ENCODE measurements around the gene SHOC2.

The SHOC2 gene

GRCh38 chr10:110923856-110924493 is 4.6 kb downstream of the SHOC2 start:
- no peak for TF ChIP-seq CTCF (IDR thresholded peaks at IDR 0.05; ENCODE audit: control insufficient read depth, extremely low read depth, insufficient read depth)
- no peak overlapping the region for H3K4me3 ChIP-seq (ENCODE audit: low read depth, low read length)
- no peak for DNase-seq (ENCODE audit: low read depth)

DNA sequence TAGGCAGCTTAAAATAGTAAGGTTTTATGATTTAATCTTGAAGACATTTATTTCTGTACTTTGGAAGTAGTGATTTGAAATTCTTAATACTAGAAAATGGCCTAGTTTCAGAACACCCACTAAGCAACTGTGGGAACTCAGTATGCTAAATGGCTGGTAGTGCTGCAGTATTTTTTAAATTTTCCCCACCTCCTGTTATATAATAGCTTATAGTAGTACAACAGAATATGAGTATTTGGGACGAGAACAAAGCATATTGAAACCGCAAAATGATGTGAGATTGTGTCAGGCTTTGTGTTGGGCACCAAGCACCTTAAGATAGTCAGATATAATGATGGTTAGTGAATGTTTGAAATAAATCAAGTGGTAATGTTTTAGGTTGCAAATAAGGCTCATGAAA is 8.1 kb downstream of the SHOC2 start:
- TF ChIP-seq CTCF (IDR thresholded peaks at IDR 0.05; ENCODE audit: control insufficient read depth, extremely low read depth, insufficient read depth), result no peak
- H3K4me3 ChIP-seq (ENCODE audit: low read depth, low read length), result no peak overlapping the region
- DNase-seq (ENCODE audit: low read depth), result no peak

DNA sequence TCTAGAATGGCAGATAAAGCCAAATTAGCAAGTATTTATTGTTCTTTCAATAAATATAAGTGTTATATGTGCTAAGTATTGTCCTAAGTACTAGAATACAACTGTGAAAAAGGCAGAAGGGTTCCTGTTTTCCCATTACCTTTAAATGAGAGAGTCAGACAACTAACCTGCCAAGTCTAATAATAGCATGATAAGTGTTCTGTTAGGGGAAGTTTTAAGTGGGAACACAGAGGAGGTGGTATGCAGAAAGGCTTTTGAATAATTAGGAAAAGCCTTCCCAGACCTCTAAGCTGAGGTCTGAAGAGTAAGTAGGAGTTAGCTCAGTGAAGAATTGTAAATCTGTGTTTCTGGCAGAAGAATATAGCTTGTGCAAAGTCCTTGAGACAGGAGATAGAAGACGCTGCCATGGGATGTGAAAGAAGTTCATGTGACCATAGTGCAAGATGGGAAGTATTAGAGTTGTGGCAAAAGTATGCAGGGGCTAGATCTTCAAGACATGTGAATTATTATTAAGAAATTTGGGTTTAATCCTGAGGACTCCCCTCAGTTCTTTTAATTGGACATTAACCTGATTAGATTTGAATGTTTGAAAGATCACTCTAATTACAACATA is 12.5 kb downstream of the SHOC2 start:
- no peak for TF ChIP-seq CTCF (IDR thresholded peaks at IDR 0.05; ENCODE audit: control insufficient read depth, extremely low read depth, insufficient read depth)
- H3K4me3 ChIP-seq (ENCODE audit: low read depth, low read length), result no peak overlapping the region
- DNase-seq (ENCODE audit: low read depth), result no peak

- H3K4me3 ChIP-seq (ENCODE audit: low read depth, low read length), result no peak overlapping the region
- TF ChIP-seq CTCF (IDR thresholded peaks at IDR 0.05; ENCODE audit: control insufficient read depth, extremely low read depth, insufficient read depth), result no peak
- DNase-seq (ENCODE audit: low read depth), result no peak
Observed at GRCh38 chr10:110932505-110933180, 13.2 kb downstream of the SHOC2 start.

DNA sequence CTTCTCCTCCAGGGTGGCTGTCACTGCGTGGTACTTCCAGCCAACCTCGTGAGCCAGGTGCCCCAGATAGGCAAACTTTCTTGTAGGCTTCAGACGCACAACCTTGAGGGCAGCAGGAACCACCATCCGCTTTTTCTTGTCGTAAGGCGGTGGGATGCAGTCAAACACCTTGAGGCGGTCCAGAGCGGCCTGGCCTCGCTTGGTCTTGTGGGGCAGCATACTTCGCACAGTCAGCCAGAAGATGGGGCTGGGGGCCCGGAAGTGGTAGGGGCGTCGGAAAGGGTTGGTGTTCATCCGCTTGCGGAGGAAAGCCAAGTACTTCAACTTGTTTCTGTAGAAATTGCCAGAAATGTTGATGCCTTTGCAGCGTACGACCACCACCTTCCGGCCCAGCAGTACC is 17.4 kb downstream of the SHOC2 start:
- H3K4me3 ChIP-seq (ENCODE audit: low read depth, low read length), result no peak overlapping the region
- DNase-seq (ENCODE audit: low read depth), result no peak
- TF ChIP-seq CTCF (IDR thresholded peaks at IDR 0.05; ENCODE audit: control insufficient read depth, extremely low read depth, insufficient read depth), result no peak

DNA sequence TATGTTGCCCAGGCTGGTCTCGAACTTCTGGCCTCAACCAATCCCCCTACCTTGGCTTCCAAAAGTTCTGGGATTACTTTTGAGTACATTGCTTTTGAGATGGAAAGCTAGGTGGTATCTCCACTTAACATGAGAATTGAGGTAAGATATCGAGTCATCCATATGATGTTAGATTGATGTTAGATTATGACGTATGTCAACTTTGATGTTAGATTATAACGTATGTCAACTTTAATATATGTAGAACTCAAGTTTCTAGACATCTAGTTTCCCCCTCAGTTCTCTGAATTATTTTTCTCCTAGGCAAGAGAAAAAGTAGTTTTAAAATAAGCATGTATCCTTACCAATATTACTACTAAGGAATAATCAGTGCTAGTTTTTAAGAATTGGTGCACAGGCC is 20.0 kb downstream of the SHOC2 start:
- no peak for TF ChIP-seq CTCF (IDR thresholded peaks at IDR 0.05; ENCODE audit: control insufficient read depth, extremely low read depth, insufficient read depth)
- no peak overlapping the region for H3K4me3 ChIP-seq (ENCODE audit: low read depth, low read length)
- DNase-seq (ENCODE audit: low read depth), result no peak
